Activated T-cell treated with anti-CD3 and anti-CD28 coated beads, Interleukin-2, amount 50 U/mL, for 4 hours (primary cell): Measurements from ENCODE around the gene PCDH15. TPM values are rescaled to one million over a fixed set of nuclear protein-coding genes. Genes with fewer than 3 reads are reported as not detected.
"Not testable (repeated sequence)": the region's sequence is repeated elsewhere in the genome, so short reads cannot be mapped to it uniquely, and the experiment has no call there.

Source experiments
- ATAC-seq, 2 donors: fragments of 200-7000 bp; cut with Tn5 transposase; one replicate each; pipeline ENCODE4 v1.10.0; 2021
- DNase-seq: peaks from one replicate; pipeline ENCODE4 v3.0.0-alpha.2; 2020
- H3K27me3 Mint-ChIP-seq: one replicate; pipeline ENCODE4 v1.8.0; 2021; ENCODE audit warnings: low read depth, mixed read lengths
- H3K36me3 Mint-ChIP-seq: one replicate; pipeline ENCODE4 v1.8.0; 2022; ENCODE audit warnings: mixed read lengths; ENCODE audit not compliant: insufficient read depth
- H3K4me1 Mint-ChIP-seq: one replicate; pipeline ENCODE4 v1.8.0; 2021; ENCODE audit warnings: low read depth, mixed read lengths
- H3K4me3 Mint-ChIP-seq: one replicate; pipeline ENCODE4 v1.8.0; 2021; ENCODE audit warnings: mild to moderate bottlenecking, moderate library complexity, mixed read lengths
- H3K9me3 Mint-ChIP-seq: one replicate; pipeline ENCODE4 v1.8.0; 2021; ENCODE audit warnings: mixed read lengths
- total RNA-seq, 3 donors: library from RNA; stranded (reverse); gene quantifications; one replicate each; pipeline ENCODE4 v1.2.1, GENCODE V29; 2021

The PCDH15 gene
- total RNA-seq, 3 donors from 2014 or later, result not detected

DNA sequence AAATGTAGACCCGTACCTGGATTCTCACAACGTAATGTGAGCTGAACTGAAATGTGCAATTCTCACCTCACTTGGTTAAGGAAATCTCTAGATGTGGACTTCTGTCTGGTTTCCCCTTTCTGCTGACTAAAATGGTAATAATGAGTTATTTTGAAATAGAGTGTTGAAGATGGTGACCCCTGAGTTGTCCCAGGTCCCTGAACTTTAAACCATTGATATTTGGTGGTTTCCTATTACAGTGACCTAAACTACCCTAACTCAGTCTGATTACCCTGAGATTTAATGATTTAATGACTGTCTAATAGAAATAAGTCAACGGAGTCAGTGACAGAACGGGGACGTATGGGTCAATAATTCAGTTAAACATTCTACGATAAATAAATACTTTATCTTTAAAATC lies 845.9 kb downstream of the PCDH15 start:
- peaks cover 4% of the 10 kb centered on the region for H3K9me3 Mint-ChIP-seq
- no peak overlapping the region for H3K4me3 Mint-ChIP-seq
- no peaks in the 10 kb centered on the region for H3K27me3 Mint-ChIP-seq
- H3K4me1 Mint-ChIP-seq, result no peaks in the 10 kb centered on the region
- DNase-seq (no peak), ATAC-seq (no peak)
- no peaks in the 10 kb centered on the region for H3K36me3 Mint-ChIP-seq

DNA sequence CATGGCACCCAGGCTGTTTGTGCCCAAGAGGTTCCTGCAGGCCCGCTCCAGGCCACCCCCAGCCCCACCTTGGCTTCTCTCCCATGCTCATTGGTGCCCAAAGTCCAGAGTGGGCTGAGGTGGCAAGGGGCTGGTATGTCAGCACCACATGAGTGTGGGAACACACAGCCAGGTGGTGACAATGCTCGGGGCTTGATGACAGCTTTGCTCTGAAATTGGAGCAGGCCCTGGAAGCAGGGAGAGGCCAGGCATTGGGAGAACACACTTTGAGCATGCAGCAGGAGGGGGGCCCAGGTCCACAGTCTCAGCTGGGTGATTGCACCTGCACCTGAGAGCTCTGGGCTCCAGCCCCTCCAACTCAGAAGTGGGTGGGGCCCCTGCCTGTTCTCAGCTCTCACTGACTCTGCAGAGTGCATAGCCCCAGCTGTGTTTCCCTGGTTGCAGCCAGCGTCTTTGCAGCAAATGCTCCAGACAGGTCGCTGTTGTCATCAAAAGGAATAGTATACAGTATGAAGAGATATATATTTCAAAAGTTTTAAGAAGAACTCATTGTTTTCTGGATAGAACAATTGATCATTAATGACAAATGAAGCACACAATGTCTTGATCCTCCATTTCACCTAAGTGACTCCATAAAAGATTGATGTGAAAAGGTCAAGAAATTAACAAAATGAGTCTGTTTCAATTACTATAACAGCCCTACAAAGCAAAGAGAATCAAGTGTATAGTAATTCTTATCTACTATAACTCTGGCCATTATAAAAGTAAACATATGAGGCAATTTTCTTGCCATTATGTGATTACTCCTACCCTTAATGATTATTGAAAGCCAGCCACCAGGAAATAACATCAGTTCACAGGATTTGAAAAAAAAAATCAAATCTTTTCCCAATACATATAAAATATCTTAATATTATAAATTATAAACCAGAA lies 848.1 kb downstream of the PCDH15 start:
- Mint-ChIP-seq H3K4me1 (no peaks in the 10 kb centered on the region), H3K9me3 (peaks cover 4% of the 10 kb centered on the region), H3K4me3 (no peak overlapping the region), H3K27me3 (no peaks in the 10 kb centered on the region), H3K36me3 (no peaks in the 10 kb centered on the region)
- ATAC-seq (no peak), DNase-seq (no peak)

DNA sequence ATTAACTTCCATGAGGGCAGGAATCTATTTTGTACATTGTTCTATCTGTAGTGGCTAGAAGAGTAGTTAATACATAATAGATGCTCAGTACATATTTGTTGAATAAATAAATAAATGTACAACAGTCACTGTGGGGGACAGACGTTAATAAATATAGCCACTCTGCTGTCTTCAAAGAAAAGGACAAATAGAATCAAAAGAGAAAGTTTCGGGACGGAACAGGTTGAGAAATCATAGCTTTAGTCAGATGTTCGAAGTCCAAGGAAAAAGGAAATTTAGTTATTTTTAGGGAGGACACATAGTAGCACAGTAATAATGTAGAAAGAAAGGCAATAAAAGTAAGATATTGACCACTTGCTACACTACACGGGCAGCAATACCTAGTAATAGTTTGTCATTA lies 861.4 kb downstream of the PCDH15 start:
- Mint-ChIP-seq H3K36me3 (no peaks in the 10 kb centered on the region), H3K27me3 (no peaks in the 10 kb centered on the region), H3K4me3 (no peak overlapping the region), H3K9me3 (peaks cover 14% of the 10 kb centered on the region), H3K4me1 (no peaks in the 10 kb centered on the region)
- no peak for DNase-seq
- no peak for ATAC-seq

DNA sequence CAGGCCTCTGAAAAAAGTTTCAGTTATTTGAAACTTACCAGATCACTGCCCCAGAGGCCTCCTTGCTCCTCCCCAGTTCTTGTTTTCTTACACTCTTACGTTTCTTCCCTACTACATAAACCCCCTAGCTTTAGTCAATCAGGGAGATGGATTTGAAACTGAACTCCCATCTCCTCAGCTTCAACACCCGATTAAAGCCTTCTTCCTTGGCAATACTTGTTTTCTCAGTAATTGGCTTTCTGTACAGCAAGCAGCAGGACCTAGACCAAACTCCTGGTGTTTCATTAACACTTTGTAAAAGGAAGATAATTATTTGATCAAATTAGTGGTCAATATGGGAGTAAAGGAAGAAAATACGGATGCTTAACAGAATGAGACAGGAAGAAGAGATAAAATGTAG lies 870.4 kb downstream of the PCDH15 start:
- Mint-ChIP-seq H3K4me3 (no peak overlapping the region), H3K4me1 (no peaks in the 10 kb centered on the region), H3K36me3 (no peaks in the 10 kb centered on the region), H3K27me3 (no peaks in the 10 kb centered on the region), H3K9me3 (peaks cover 9% of the 10 kb centered on the region)
- ATAC-seq, result no peak
- no peak for DNase-seq

DNA sequence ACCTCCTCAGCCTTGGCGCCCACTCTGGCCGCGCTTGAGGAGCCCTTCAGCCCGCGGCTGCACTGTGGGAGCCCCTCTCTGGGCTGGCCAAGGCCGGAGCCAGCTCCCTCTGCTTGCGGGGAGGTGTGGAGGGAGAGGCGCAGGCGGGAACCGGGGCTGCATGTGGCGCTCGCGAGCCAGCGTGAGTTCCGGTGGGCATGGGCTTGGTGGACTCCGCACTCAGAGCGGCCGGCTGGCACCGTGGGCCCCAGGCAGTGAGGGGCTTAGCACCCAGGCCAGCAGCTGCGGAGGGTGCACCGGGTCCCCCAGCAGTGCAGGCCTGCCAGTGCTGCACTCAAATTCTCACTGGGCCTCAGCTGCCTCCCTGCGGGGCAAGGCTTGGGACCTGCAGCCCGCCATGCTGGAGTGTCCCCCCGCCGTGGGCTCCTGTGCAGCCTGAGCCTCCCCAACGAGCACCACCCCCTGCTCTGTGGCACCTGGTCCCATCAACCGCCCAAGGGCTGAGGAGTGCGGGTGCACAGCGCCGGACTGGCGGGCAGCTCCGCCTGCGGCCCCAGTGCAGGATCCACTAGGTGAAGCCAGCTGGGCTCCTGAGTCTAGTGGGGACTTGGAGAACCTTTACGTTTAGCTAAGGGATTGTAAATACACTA lies 876.9 kb downstream of the PCDH15 start:
- not testable (repeated sequence) for DNase-seq, H3K36me3 Mint-ChIP-seq, ATAC-seq, H3K4me3 Mint-ChIP-seq, H3K27me3 Mint-ChIP-seq, H3K4me1 Mint-ChIP-seq
- H3K9me3 Mint-ChIP-seq, result peaks cover 16% of the 10 kb centered on the region

DNA sequence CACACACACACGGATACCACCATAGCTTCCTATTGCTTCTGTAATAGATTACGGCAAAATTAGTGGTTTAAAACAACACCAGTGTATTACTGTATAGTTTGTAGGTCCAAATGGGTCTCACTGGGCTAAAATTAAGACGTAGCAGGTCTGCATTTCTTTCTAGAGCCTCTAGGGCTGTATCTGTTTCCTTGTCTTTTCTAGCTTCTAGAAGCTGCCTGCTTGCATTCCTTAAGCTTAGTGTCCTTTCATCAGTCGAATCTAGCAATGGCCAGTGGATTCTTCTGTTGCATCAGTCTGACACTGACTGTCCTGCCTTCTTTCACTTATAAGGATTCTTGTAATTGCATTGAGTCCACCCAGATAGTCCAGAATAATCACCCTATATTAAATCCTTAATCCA lies 882.3 kb downstream of the PCDH15 start:
- peaks cover 16% of the 10 kb centered on the region for H3K9me3 Mint-ChIP-seq
- H3K4me3 Mint-ChIP-seq, result no peak overlapping the region
- no peaks in the 10 kb centered on the region for H3K36me3 Mint-ChIP-seq
- ATAC-seq (no peak), DNase-seq (no peak)
- H3K27me3 Mint-ChIP-seq, result no peaks in the 10 kb centered on the region
- H3K4me1 Mint-ChIP-seq, result no peaks in the 10 kb centered on the region

DNA sequence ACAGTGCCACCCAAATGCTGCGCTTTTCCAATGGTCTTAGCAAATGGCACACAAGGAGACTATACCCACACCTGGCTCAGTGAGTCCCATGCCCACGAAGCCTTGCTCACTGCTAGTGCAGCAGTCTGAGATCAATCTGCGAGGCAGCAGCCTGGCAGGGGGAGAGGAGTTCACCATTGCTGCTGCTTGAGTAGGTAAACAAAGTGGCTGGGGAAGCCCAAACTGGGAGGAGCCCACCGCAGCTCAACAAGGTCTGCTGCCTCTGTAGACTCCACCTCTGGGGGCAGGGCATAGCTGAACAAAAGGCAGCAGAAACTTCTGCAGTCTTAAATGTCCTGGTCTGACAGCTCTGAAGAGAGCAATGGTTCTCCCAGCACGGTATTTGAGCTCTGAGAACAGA lies 891.2 kb downstream of the PCDH15 start:
- peaks cover 17% of the 10 kb centered on the region for H3K9me3 Mint-ChIP-seq
- H3K27me3 Mint-ChIP-seq, result no peaks in the 10 kb centered on the region
- no peaks in the 10 kb centered on the region for H3K36me3 Mint-ChIP-seq
- ATAC-seq (no peak), DNase-seq (no peak)
- H3K4me3 Mint-ChIP-seq, result no peak overlapping the region
- no peaks in the 10 kb centered on the region for H3K4me1 Mint-ChIP-seq

DNA sequence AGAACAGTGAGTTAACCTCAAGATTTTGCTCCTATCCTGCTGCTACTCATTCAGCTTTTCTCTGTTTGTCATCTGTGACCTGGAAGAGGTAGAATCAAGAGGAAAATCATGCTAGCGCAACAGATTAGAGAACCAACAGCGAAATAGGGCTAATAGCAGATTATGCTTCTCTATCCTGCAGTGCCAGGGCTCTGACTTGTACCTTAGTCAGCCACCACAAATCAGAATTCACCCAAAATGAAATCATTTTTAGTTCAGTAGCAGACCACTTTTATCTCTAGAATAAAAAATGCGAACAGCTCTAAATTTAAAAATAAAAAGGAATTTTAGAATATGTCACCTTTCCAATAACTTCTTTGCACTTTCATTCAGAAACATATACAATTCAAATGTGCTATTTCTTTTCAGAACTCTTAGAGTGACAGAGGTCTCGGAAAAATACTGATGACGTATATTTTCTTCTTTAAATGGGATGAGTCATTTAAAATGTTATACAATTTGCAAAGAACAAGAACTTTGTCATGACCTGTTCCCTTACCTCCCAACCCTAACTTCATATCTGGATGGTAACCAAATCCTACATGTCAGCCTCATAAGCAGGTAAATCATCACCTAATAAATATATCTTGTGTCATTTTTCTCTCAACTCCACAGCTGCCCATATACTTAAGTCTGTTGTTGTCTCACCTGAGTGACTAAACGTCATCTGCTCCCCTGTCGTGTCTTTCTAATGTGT lies 896.4 kb downstream of the PCDH15 start:
- H3K36me3 Mint-ChIP-seq, result no peaks in the 10 kb centered on the region
- H3K9me3 Mint-ChIP-seq, result peaks cover 8% of the 10 kb centered on the region
- no peak for ATAC-seq
- no peaks in the 10 kb centered on the region for H3K4me1 Mint-ChIP-seq
- H3K27me3 Mint-ChIP-seq, result no peaks in the 10 kb centered on the region
- no peak for DNase-seq
- no peak overlapping the region for H3K4me3 Mint-ChIP-seq

DNA sequence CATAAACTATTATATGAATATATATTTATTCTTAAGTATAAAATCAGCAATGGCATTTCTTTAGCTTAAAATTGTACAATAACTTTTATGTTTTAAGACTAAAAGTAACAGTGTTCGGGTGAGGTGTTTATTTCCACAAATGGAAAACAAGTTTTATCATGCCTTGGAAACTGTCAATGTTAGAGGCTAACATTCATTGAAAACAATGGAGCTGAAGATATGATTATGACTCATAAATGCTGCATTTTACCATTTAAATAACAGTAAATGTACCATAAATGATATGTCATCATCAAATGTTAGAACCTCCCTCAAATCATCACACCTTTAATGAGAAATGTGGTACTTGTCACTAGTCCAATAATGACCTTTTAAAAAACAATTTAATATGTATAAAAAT lies 897.3 kb downstream of the PCDH15 start:
- Mint-ChIP-seq H3K27me3 (no peaks in the 10 kb centered on the region), H3K4me3 (no peak overlapping the region), H3K4me1 (no peaks in the 10 kb centered on the region), H3K36me3 (no peaks in the 10 kb centered on the region), H3K9me3 (peaks cover 7% of the 10 kb centered on the region)
- ATAC-seq (no peak), DNase-seq (no peak)

DNA sequence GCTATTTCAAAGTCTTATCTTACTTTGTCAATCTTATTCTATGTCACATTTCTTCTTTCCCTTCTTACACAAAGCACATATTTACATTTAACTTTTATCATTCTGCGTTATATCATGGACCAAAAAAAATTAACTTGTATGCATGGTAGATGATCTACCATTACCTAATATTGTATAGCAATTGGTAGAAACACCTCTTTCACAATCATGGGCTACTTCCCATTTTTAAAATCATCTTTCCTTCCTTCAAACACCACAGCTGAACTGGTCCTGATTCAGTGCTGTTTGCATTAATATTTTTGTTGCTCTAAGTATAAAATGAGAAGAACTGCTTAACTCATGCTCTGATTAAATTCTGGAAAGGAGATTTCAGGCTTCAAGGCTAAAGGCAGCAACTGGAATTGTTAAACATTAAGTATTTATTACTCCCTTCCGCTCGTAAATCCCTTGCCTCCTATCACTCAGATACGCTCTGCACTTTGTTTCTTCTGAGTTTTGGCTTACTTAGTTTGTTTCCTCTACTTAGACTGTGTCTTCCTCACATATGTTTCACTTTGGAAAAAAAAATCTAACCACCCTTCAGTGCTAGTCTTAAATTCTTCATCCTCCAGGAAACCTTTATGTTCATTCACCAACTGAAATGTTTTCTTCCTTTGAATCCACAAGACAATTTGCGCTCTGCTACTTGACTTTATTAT lies 901.4 kb downstream of the PCDH15 start:
- no peaks in the 10 kb centered on the region for H3K36me3 Mint-ChIP-seq
- ATAC-seq (no peak), DNase-seq (no peak)
- H3K9me3 Mint-ChIP-seq, result peaks cover 7% of the 10 kb centered on the region
- H3K27me3 Mint-ChIP-seq, result no peaks in the 10 kb centered on the region
- no peaks in the 10 kb centered on the region for H3K4me1 Mint-ChIP-seq
- no peak overlapping the region for H3K4me3 Mint-ChIP-seq

DNA sequence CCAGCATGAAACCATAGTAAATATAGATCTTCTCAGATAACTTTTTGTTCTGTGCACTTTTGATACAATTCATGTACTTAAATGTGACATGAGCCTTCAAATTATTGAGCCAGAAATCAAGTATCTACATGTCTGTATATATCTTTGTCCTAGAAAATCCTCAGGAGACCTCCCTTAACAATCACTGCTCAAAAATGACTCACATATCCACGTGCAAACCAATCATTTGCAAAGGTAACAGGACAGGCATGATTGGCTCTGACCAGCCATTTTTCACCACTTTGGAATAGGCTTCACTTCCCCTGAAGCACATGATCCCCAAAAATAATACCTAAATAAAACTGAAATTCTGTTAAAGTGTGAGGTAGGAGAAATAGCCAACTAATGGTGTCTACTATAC lies 902.5 kb downstream of the PCDH15 start:
- Mint-ChIP-seq H3K4me3 (no peak overlapping the region), H3K4me1 (no peaks in the 10 kb centered on the region), H3K27me3 (no peaks in the 10 kb centered on the region), H3K36me3 (no peaks in the 10 kb centered on the region), H3K9me3 (peaks cover 10% of the 10 kb centered on the region)
- ATAC-seq (no peak), DNase-seq (no peak)

DNA sequence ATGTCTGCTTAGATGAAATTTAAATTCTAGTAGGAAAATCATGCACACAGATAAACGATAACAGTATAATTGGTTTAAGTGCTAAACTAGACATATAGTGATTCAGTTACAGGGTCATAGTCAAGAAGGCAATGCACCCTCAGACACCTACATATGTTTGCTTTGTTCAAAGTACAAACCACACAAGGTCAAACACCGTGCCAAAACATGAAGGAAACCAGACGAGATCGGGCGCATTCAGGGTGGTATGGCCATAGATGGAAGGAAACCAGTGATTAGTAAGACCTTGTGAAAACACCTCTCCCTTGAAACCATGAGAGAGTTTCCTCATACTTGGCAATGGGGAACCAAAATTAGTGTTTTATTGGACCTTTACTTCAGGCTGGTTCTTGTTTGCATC lies 906.9 kb downstream of the PCDH15 start:
- ATAC-seq, result no peak
- no peak for DNase-seq
- H3K9me3 Mint-ChIP-seq, result peaks cover 10% of the 10 kb centered on the region
- no peaks in the 10 kb centered on the region for H3K4me1 Mint-ChIP-seq
- H3K4me3 Mint-ChIP-seq, result no peak overlapping the region
- no peaks in the 10 kb centered on the region for H3K36me3 Mint-ChIP-seq
- H3K27me3 Mint-ChIP-seq, result no peaks in the 10 kb centered on the region

DNA sequence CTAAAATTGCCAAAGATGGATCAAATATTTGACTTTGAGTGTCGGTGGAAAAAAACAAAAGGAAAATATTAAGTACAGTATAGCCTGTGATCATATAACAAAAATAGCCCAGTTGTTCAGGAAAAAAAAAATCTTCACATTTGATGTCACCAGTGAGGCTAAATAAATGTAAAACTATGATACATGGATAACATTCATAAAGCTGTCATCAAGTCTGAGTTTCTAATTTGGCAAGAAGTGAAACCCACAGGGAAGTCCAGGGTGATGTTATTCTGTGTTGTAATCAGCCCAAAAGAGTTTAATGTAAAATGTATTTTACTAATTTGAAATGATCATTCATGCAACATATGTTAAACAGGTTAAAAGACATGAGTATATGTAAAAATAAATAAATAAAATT lies 908.0 kb downstream of the PCDH15 start:
- ATAC-seq (no peak), DNase-seq (no peak)
- H3K4me1 Mint-ChIP-seq, result no peaks in the 10 kb centered on the region
- H3K9me3 Mint-ChIP-seq, result peaks cover 10% of the 10 kb centered on the region
- H3K27me3 Mint-ChIP-seq, result no peaks in the 10 kb centered on the region
- no peaks in the 10 kb centered on the region for H3K36me3 Mint-ChIP-seq
- no peak overlapping the region for H3K4me3 Mint-ChIP-seq
